ENCODE measurements around the gene HOXA4. TPM values are rescaled to one million over a fixed set of nuclear protein-coding genes. Genes with fewer than 3 reads are reported as not detected.

The HOXA4 gene
- total RNA-seq, 2 donors from 2014 or later: 0.97 to 1.0 TPM

DNA sequence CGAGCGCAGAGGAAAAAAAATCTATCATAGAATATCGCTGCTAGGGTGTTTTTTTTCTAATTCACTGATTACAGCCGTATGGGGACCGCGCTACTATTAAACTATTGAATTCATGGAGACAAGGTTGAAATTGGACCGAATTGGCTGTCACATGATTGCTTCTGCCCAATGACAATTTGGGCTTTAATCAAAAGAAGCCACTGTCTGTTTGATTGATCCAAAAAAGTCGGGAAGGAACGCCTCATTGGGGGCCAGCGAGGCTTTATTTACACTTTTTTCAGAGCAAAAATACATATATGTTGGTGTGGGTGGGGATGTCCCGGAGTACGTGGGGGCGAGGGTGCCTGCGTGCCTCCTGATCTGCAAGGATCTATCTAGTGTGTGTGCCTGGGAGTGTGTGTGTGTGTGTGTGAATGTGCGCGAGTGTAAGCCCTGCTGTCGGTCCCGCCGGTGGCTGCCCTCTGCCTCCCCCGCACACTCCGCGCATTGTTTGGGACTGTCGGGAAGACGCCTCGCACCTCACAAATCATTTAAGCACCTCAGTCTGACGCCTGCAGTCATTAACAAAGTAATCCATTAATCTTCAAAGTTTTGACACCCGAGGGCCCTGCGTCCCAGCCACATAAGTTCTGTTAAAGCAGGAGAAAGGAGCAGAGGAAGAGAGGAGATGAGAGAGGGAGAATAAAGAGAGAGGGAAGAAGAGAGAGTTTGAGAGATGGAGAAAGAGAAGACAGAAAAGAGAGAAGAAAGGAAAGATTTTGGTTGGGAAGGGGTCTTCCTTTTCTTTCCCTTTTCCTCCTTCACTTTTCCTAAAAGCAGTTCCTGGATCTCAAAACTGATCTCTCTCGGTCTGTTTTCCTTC is 27.7 kb downstream of the HOXA4 start, which contains the start of gene HOXA2:
Gene HOXA2, minus strand, starts transcription at position 103 of the 862 bp plus-strand sequence. CDS start 183 bp downstream, outside the sequence.
- DNase-seq (no peak), ATAC-seq (no peak)
- intact Hi-C loops (cut with DNase I): no loop called here

GRCh38 chr7:27101957-27102580 is 28.5 kb downstream of the HOXA4 start:
- ATAC-seq: no peak
- intact Hi-C loops (cut with DNase I): no loop called here

GRCh38 chr7:27101171-27101956 is 29.2 kb downstream of the HOXA4 start:
- no peak for DNase-seq
- intact Hi-C loops (cut with DNase I): no loop called here
- no peak for ATAC-seq

More at GRCh38 chr7:27101957-27102580, 28.5 kb downstream of the HOXA4 start:
- DNase-seq: no peak

DNA sequence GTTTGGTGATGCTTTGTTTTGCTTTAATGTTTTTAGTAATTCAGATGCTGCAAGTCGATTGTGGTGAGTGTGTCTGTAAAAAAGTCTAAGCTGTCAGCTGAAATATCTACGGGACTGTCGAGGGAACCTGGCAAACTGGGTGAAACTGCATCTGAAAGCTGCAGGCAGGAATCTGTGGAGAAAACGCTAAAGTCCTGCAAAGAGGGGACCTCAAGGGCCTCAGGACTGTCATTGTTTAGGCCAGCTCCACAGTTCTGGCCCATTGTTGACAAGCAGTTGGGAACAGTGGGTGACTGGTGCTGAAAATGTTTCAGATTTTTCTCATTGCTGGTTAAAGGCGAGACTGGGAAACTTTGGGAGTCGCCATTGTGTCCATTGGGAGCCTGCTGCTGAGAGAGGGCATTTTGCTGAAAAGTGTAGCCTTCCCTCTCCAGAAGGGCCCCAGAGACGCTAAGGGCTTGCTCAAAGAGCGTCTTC is 29.8 kb downstream of the HOXA4 start:
- intact Hi-C loops (cut with DNase I): no loop called here
- ATAC-seq: no peak

GRCh38 chr7:27099453-27100370 is 30.8 kb downstream of the HOXA4 start:
- DNase-seq (no peak), ATAC-seq (no peak)
- intact Hi-C loops (cut with DNase I): no loop called here

More for the DNA sequence above, 29.8 kb downstream of the HOXA4 start:
- DNase-seq: no peak

- intact Hi-C loops (cut with DNase I): no loop called here
- DNase-seq (no peak), ATAC-seq (no peak)
These were observed 31.7 kb downstream of the HOXA4 start for GRCh38 chr7:27098578-27099451.

GRCh38 chr7:27097686-27098577 is 32.6 kb downstream of the HOXA4 start:
- ATAC-seq: no peak
- intact Hi-C loops (cut with DNase I): no loop called here
- DNase-seq: no peak

DNA sequence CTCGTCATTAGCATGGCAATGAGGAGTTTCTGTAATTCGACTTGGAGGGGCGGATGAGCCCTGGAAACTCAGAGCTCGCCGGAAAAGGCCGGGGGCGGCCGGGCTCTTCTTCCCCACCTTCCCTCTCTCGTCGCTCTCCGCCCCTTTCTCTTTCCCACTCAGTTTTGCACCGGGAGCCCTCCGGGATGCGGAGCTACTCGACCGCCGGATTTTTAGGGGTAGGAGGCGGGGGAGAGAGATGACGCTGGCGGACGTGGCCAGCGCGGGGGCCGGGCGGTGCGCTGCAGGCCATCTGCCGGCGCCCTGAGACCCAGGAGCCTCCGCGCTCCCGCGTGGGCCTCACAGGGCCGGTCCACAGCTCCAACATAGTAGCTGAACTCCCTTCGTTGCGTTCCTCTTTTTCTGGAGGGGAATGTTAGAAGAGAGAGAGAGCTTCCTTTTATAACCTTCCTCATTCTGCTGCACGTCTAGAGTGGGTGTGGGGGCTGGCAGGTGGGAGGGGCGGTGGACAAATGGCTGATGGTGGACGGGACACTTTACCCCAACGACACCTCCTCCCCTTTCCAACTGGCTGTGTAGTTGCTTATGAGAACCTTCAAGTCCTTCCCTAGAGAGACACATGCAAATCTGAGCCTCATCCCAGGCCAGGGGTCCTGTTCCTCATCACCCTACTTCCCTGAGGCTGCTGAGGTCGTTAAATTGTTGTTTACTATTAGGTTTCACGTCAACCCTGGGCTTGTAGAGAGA is 33.6 kb downstream of the HOXA4 start:
- intact Hi-C loops (cut with DNase I): no loop called here
- ATAC-seq: peak; percentile 48 to 67
- DNase-seq: no peak

DNA sequence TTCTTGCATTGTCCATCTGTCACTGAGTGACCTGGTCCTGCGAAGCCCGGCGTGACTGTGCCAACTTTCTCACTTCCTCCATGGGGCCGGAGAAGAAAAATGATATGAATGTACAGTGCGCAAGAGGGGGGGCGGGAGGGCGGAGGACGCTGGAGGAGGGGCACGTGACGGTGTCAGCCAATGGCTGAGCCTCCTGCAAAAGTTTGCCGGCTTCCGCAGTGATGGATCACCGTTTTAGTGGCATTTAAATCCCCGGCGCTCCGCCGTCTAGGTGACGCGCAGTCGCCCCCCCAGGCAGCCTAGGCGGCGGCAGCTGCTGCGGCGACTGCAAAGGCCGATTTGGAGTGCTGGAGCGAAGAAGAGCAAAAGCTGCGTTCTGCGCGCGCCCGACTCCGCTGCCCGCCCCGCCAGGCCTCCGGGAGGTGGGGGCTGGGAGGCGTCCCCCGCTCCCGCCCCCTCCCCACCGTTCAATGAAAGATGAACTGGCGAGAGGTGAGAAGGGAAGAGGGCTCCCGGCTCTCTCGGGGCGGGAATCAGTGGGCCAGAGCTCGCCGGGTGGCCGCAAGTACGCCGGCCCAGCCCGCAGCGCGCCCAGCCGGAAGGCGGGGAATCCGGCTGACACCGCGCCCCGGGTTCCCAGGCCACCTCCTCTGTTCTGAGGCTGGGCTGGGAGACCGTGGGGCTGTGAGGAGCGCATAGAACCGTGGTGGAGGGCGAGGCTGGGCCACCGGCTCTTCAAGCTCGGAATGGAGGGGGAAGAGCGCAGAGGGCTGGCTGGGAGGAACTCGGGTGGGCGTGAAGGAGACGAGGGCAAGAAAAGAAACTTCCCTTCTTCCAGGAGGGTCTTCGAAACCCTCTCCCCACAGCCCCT is 34.4 kb downstream of the HOXA4 start, which contains the start of gene HOXA1:
Gene HOXA1, minus strand, starts transcription at position 104 of the 871 bp plus-strand sequence. Its CDS starts 88 bp downstream, at position 16.
- intact Hi-C loops (cut with DNase I): no loop called here
- peak; percentile 87 to 88 for ATAC-seq
- peak; percentile 72 for DNase-seq

DNA sequence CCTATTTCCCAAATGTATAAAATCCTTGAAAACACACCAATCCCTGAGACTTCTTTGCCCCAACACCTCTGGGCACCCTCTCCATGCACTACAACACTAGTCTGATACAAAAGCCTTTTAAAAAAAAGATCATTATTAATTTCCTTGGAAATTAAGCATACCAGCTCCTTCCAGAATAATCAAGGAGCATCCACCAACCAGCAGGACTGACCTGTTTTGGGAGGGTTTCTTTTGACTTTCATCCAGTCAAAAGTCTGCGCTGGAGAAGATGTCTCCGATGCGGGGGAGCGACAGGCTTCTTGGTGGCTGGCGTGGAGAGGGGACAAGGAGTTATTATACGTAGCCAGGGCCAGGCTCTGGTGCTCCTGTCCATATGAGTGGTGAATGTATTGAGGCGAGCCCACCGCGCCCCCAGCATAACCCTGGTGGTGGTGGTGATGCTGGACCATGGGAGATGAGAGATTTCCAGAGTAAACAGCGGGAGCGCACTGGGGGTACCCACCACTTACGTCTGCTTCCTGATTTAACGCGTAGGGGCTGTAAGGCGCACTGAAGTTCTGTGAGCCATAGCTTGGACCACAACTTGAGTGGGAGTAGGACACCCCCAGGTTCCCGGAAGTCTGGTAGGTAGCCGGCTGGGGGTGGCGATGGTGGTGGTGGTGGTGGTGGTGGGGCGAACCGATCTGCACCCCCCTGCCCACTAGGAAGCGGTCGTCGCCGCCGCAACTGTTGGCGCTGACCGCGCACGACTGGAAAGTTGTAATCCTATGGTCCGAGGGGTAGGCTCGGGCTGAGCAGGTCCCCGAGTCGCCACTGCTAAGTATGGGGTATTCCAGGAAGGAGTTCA is 35.3 kb downstream of the HOXA4 start:
- intact Hi-C loops (cut with DNase I): no loop called here

GRCh38 chr7:27094304-27095049 is 36.1 kb downstream of the HOXA4 start:
- DNase-seq (no peak), ATAC-seq (no peak)
- intact Hi-C loops (cut with DNase I): no loop called here

More for the DNA sequence above, 35.3 kb downstream of the HOXA4 start:
- DNase-seq: no peak
- ATAC-seq: no peak

DNA sequence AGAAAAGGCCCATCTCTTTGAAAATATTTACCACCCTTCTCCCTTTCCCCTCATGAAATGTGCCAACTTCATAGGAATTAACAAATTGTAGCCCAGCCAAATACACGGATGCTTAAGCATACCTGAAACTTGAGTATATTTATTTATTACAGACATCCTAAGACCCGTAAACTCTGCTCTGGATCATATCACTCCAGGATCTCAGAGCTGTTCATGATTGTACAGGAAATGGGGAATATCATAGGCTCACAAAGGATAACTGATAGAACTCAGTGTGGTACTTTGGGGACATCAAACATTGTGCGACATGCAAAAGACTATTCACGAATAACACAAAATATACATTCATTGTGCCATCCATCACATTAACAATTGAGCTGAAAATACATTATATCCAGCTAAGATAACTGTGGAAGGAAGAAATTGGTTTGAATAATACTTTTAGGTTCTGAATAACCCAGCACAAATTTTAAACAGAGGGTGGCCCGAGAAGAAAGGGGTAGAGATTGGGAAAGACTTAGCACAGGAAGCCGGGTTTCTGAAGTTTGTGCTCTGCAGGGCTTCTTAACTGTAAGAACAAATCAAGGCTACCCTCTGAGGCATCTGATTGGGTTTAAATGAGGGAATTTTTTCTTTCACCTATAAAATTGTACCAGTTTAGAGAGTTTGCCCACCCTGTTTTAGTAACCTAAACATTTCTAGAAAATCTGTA is 37.2 kb downstream of the HOXA4 start:
- intact Hi-C loops (cut with DNase I): no loop called here
- DNase-seq (no peak), ATAC-seq (no peak)

DNA sequence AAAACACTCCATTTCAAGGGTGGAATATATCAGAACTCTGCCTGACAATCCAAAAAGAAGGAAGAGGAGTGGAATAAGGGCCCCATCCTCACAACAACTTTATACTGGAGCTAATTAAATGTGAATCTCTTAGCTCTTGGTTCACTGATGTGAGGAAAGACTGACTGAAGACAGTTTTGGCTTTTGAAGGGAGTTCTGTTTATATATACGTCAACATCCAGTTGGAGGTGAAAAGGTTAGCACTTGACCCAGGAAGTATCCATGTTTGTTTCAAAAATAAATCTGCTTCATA is 37.8 kb downstream of the HOXA4 start:
- intact Hi-C loops (cut with DNase I): no loop called here
- no peak for DNase-seq
- ATAC-seq: no peak

Data from left cardiac atrium (tissue), 4 donors.